SJCRH30 (cell line): ENCODE data around the gene C1QTNF2. TPM values are rescaled to one million over a fixed set of nuclear protein-coding genes. Genes with fewer than 3 reads are reported as not detected.
A peak's percentile ranks its signal among the peaks of the same experiment; 100 is the strongest.

Source experiments
- DNase-seq, 2 experiments: peaks; one replicate each; pipeline ENCODE4 v3.0.0-alpha.2; 2015 to 2020
- H3K27ac ChIP-seq: fragments of 250-450 bp; sonication (Bioruptor Pico); 2 replicates; pipeline ENCODE4 v1.5.1; 2020; ENCODE audit warnings: mild to moderate bottlenecking, moderate library complexity
- H3K27me3 ChIP-seq: fragments of 250-450 bp; sonication (Bioruptor Pico); 2 replicates; pipeline ENCODE4 v1.5.1; 2020; ENCODE audit warnings: mild to moderate bottlenecking, moderate library complexity
- H3K36me3 ChIP-seq: fragments of 250-450 bp; sonication (Bioruptor Pico); 2 replicates; pipeline ENCODE4 v1.5.1; 2020; ENCODE audit warnings: mild to moderate bottlenecking, moderate library complexity
- H3K4me1 ChIP-seq: fragments of 250-450 bp; sonication (Bioruptor Pico); 2 replicates; pipeline ENCODE4 v1.5.1; 2020; ENCODE audit warnings: mild to moderate bottlenecking, moderate library complexity
- H3K4me3 ChIP-seq: fragments of 250-450 bp; sonication (Bioruptor Pico); 2 replicates; pipeline ENCODE4 v1.5.1; 2020; ENCODE audit warnings: mild to moderate bottlenecking, moderate library complexity
- H3K9me3 ChIP-seq: fragments of 250-450 bp; sonication (Bioruptor Pico); replicated peaks from 2 replicates; pipeline ENCODE4 v1.5.1; 2020; ENCODE audit warnings: mild to moderate bottlenecking, moderate library complexity
- total RNA-seq: library from RNA; depleted of rRNA; stranded (reverse); fragments of >200 nt; shearing (Covaris generic); gene quantifications from 2 replicates; pipeline ENCODE4 v1.2.3, GENCODE V29; 2014; rRNA removed

Gene C1QTNF2, protein sequence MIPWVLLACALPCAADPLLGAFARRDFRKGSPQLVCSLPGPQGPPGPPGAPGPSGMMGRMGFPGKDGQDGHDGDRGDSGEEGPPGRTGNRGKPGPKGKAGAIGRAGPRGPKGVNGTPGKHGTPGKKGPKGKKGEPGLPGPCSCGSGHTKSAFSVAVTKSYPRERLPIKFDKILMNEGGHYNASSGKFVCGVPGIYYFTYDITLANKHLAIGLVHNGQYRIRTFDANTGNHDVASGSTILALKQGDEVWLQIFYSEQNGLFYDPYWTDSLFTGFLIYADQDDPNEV
- total RNA-seq: 21.1 TPM in 2 replicates

DNA sequence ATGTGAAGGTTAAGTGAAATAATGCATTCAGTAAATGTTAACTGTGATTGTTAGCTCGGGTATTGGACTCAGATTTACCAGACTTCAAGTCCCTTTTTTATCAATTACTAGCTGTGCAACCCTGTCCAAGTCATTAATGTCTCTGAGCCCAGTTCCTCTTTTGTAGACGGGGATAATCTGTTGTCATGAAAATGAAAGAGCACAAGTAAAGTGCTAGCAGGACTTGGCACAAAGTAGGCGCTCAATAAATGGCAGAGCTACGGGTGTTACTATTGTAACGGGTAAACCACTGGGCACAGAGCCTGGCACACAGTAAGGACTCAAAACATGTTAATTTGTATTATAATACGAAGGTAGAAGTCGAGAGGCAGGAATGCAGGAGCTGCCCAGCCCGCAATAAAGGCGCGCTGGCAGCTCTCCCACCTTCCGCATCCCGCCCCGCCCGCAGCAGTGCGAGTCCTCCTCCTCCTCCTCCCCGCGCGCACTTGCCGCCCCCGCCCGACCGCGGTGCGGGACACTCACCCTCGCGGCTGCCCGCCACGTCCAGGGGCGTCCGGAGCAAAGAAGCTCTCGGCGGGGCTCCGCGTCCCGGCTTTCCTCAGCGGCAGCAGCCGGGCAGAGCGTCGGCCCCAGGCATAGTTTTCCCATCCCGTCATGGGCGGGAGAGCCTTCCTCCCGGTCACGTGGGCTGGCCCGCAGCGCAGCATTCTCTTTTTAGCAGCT lies at the start of gene C1QTNF2:
C1QTNF2 (minus strand) TSS at position 637 of the 723 bp plus-strand sequence. CDS start 15,615 bp downstream, outside the sequence.
- peak; percentile 83 to 86 for DNase-seq
- H3K27ac ChIP-seq: peak within 1 kb of the TSS; percentile 94
- H3K4me3 ChIP-seq: peak within 1 kb of the TSS; percentile 83
- no peaks in the 10 kb centered on the region for H3K9me3 ChIP-seq
- H3K4me1 ChIP-seq: peaks cover 29% of the 10 kb centered on the region
- H3K36me3 ChIP-seq: no peaks in the 10 kb centered on the region
- no peaks in the 10 kb centered on the region for H3K27me3 ChIP-seq

DNA sequence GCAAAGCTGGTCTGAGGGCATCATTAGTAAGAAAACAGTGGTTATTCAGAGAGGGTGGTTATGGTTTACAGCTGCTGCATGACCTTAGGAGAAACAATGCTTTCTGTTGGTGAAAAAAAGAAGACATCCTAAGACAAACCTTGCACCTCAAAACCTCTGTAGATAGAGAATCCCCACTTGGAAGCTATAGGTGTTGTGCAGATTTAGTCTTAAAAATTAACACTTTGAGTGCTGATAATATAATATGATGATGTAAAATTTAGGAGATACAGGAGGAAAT lies 49.8 kb upstream of the C1QTNF2 start:
- Histone ChIP-seq H3K27ac (peak overlapping the region; percentile 73; the same call in 1 of the 2 replicates), H3K9me3 (no peaks in the 10 kb centered on the region), H3K4me1 (peaks cover 33% of the 10 kb centered on the region), H3K4me3 (peak overlapping the region; percentile 69), H3K27me3 (no peaks in the 10 kb centered on the region), H3K36me3 (peaks cover 20% of the 10 kb centered on the region)
- DNase-seq: no peak

DNA sequence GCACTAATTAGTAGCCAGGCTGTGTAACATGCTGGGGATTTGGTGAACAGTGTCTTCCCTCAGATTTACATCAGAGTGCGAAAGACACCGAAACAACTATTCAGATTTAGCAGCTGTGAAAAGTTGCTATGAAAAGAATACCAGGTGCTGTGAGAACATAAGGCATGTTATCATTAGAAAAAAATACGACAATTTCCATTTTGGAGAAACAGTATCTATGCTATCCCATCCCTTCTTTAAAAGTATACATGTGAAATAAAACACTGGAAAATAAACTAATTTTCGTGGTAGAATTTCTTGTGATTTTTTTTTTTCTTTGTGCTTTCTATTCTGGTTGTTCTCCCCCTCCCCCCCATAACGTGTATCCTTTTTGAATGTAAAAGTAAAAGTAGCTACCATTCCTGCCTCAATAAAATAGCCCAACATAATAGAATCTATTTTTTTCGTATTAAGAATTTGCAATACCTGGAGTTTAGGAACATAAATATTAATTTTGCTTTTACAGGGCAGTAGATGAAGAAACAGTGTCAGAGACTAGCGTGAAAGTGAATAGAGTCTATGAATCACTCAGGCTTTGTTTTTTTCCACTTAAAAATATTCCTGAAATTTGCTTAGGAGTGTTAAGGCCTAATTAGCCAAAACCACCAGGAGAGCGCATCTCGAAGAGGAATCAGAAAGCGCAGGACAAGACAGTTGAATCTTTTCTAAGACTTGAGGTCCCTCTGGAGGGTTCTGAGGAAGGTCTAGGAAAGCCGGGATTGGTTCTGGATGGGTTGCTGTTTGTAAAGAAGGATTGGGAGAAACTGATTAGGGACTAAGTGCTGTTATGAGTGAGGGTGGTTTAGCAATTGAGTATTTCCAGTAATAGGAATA lies 49.3 kb upstream of the C1QTNF2 start:
- peak overlapping the region; percentile 73 for H3K27ac ChIP-seq

DNA sequence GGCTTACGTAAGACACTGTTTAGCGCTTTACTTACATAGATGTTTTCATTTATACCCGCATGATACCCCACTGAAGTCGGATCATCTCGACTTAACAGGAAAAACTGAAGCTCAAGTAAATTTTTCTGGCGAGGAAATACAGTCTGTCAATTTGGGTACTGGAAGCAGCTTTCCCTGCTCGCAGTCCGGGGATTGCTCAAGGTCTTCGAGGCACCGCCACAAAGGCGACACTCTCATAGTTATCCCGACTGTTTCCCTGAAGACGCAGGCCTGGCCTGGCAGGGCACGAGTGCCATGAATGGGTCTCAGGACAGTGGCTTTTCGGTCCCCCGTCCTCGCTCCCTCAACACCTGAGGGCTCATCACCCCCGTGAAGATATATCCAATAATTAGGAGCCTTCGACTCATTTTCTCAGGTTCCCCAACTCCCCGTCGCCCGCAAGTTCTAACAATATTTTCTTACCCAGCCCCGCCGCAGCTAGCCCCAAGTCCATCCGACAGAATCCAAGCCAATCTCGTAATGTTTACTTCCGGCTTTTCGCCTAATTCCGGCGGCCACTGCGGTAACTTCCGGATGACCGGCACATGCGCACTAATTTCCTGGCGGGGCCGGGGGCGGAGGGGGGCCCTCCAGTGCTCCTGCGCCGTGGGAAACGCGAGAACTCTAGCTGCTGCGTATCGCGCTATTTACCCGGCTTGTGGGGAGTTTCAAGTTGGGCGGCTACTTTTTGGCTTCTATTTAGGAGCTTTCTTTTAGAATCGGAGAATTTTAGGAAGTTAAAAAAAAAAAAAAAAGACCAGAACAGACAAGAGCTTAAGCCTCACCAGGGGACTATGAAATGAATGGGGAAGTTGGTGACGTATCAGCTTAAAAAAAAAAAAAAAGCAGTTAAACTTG lies 48.4 kb upstream of the C1QTNF2 start, which contains the start of gene SLU7:
SLU7 (minus strand) TSS at position 521 of the 897 bp plus-strand sequence. CDS start 3,787 bp downstream, outside the sequence.
- peak within 1 kb of the TSS; percentile 73 for H3K27ac ChIP-seq
- peaks cover 28% of the 10 kb centered on the region for H3K4me1 ChIP-seq
- H3K4me3 ChIP-seq: peak within 1 kb of the TSS; percentile 69
- H3K9me3 ChIP-seq: no peaks in the 10 kb centered on the region
- peak; percentile 95 to 97 for DNase-seq
- H3K27me3 ChIP-seq: no peaks in the 10 kb centered on the region
- peaks cover 15% of the 10 kb centered on the region for H3K36me3 ChIP-seq

More for the DNA sequence above, 49.3 kb upstream of the C1QTNF2 start:
- Histone ChIP-seq H3K27me3 (no peaks in the 10 kb centered on the region), H3K9me3 (no peaks in the 10 kb centered on the region), H3K4me1 (peaks cover 33% of the 10 kb centered on the region), H3K4me3 (peak overlapping the region; percentile 69), H3K36me3 (peaks cover 14% of the 10 kb centered on the region)
- DNase-seq: peak in 1 of 2 experiments; percentile 36

DNA sequence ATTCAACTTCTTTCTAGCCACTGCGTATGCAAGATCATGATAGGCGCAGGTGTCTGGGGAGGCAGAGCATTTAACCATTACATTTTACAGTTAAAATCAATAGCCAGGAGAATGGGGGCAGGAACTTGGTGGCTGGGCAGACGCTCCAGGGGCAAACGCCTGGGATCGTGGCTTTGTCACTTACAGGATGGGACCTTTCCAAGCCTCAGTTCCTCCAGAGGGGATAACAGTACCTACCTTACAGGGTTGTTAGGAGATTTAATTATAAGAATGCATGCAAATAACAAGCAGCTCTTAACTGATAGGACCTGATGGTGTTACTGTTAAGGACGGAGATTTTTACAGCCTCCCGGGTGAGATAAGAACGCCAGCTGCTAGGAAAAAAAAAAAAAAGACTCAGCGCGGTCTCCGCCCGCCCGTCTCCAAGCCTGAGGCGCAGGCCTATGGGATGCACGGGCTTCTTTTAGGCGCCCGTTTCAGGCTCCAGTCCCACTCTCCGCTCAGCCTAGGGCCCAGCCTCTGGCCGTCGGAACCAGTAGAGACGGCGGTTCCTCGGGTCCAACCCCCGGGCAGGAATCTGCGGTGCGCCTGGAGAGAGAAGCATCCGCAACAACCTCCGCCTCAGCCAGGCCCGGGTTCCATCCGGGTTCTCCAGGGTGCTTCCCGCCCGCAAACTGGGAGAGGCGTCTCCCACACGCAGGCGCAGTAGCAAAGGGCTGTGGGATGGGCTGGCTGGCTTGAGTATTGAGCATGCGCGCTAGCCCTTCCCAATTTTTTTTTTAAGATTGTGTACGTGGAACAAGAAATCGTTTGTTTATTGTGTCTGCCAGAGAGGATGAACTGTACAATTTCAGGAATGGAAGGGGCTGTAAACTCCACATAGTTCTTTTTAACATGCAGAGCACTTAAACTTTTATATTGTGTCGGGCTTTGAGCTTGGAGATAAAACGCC lies 29.3 kb upstream of the C1QTNF2 start, which contains the start of gene FAM200C:
FAM200C (minus strand) TSS at position 653 of the 952 bp plus-strand sequence. CDS start 4,564 bp downstream, outside the sequence.
- no peaks in the 10 kb centered on the region for H3K9me3 ChIP-seq
- no peaks in the 10 kb centered on the region for H3K27me3 ChIP-seq
- peak within 1 kb of the TSS; percentile 93 for H3K27ac ChIP-seq
- peaks cover 15% of the 10 kb centered on the region for H3K36me3 ChIP-seq
- H3K4me3 ChIP-seq: peak within 1 kb of the TSS; percentile 69
- no peaks in the 10 kb centered on the region; the same call in 1 of the 2 replicates for H3K4me1 ChIP-seq
- DNase-seq: peak; percentile 96 to 97

DNA sequence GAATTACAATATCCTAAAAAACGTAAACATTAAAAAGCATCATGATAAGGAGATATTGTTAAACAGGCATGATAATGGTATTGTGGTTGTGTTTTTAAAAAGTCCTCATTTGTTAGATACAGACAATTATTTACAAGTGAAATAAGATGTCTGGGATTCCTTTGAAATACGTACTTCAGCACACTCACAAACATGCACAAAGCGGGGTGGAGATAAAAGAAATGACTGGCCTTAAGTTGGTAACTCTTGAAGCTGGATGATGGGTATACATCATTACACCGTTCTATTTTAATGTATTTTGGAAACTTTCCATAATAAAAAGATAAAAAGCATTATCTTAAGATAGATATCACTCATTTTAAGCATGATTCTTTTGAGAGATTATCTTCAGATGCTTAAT lies 28.4 kb upstream of the C1QTNF2 start:
- DNase-seq: no peak
- Histone ChIP-seq H3K27me3 (no peaks in the 10 kb centered on the region), H3K9me3 (no peaks in the 10 kb centered on the region), H3K36me3 (peaks cover 19% of the 10 kb centered on the region), H3K4me1 (no peaks in the 10 kb centered on the region; the same call in 1 of the 2 replicates), H3K27ac (peak overlapping the region; percentile 93; the same call in 1 of the 2 replicates), H3K4me3 (peak overlapping the region; percentile 69)

DNA sequence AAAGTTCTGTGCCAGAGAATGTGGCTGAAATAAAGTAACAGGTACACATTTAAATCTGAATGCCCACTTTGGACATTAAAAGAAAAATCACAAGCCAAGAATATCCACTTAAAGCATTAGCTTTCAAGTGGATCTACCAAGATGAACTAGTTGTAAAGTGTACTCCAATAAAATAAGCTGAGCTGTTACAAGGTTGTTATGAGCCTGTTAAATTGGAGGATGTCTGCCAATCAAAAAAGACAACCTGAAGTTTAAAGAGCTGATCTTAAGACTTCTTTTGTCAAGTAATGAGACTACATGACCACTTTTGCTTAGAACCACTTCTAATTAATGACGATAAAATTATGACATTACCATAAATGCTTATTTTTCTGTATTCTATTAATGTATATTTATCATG lies 27.1 kb upstream of the C1QTNF2 start:
- H3K27me3 ChIP-seq: no peaks in the 10 kb centered on the region
- H3K4me1 ChIP-seq: no peaks in the 10 kb centered on the region; the same call in 1 of the 2 replicates
- no peaks in the 10 kb centered on the region for H3K9me3 ChIP-seq
- no peak overlapping the region for H3K4me3 ChIP-seq
- DNase-seq: no peak
- no peak overlapping the region for H3K27ac ChIP-seq
- H3K36me3 ChIP-seq: peaks cover 10% of the 10 kb centered on the region

DNA sequence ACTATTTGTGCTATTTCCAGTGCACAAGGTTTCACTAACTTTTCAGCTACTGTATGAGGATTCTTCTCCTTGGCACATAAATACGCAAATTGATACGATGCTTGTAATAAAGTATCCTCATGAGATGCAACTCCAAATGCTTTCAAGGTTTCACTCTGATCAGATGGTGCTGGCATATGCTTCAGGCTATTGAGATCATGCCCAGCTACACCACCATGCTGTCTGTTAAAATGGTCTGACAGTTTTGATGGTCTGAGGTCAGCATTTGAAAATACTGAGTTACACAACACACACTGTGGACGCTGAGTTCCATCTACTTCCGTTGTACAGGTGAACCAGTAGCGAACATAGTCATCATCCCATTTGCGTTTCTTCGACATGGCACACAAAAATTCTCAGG lies 24.7 kb upstream of the C1QTNF2 start:
- Histone ChIP-seq H3K4me1 (no peaks in the 10 kb centered on the region), H3K4me3 (no peak overlapping the region), H3K27ac (no peak overlapping the region), H3K27me3 (no peaks in the 10 kb centered on the region), H3K36me3 (peaks cover 8% of the 10 kb centered on the region), H3K9me3 (no peaks in the 10 kb centered on the region)
- no peak for DNase-seq

DNA sequence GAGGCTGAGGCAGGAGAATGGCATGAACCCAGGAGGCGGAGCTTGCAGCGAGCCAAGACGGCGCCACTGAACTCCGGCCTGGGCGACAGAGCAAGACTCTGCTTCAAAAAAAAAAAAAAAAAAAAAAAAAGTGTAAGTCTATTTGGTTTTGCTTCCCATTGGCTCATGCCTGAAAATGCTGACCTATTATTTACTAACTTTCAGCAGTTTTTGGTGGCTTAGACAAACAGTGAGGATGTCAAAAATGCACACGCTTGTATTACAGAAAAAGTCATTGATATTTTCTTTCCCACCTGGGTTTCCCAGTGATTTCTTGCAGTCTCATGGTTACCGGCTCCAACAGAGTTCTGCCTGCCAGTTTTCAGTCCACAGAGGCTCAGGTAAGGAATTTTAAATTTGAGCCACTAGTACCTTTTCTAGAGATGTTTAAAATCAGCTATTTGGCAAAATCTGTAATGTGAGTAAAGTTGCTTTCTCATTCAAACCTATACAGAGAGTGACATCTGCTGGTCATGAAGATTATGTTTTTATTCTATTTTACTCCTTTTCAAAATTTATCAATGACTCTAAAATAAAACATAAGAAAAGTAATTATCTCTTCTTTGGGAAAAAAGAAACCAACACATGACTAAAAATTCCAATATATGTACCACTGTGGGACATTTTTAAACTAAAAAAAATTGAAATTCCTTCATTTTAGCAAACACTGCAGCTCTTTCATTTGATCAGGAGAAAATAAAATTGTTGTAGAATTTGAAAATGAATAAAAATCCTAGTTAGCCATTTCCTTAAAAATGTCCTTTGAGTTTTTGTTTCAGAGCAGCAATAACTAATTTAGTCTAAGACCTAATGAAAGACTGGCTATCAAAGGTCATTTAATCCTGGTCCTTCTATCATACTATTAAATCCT lies 20.6 kb upstream of the C1QTNF2 start:
- Histone ChIP-seq H3K4me1 (no peaks in the 10 kb centered on the region), H3K9me3 (peaks cover 9% of the 10 kb centered on the region), H3K27ac (no peak overlapping the region), H3K27me3 (no peaks in the 10 kb centered on the region), H3K4me3 (no peak overlapping the region), H3K36me3 (peaks cover 5% of the 10 kb centered on the region; the same call in 1 of the 2 replicates)
- DNase-seq: peak in 1 of 2 experiments; percentile 58

DNA sequence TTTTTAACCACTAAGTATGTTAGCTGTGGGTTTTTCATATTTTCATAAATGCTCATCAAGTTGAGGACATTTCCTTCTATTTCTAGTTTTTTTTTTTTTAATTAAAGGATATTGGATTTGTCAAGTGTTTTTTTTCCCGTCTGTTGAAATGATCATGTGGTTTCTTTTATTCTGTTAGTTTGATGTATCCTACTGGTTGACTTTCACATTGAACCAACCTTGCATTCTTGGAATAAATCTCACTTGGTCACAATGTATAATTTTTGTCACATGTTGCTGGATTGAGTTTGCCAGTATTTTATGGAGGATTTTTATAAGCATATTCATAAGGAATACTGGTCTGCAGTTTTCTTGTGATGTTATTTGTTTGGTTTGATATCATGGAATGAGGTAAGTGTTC lies 17.0 kb upstream of the C1QTNF2 start:
- no peak for DNase-seq
- no peaks in the 10 kb centered on the region for H3K36me3 ChIP-seq

DNA sequence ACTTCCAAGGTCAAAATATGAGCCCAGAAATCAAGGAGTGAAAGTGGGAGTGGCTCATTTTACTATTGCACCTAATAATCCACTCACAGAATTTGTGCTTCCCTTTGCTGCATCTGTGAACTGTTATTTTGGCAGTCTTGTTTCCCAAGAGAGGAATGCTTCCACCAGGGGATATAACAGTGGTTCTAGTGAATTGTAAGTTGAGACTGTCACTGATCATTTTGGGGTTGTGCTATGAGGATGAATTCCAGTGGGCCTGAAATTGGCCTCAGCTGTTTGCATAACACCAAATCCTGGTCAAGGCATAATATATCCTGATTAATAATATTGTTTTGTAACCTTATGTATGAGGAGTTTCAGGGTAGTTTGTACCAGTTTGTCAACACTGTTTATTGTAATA lies 15.1 kb upstream of the C1QTNF2 start:
- H3K4me3 ChIP-seq: no peak overlapping the region
- DNase-seq: no peak
- no peaks in the 10 kb centered on the region for H3K27me3 ChIP-seq
- no peaks in the 10 kb centered on the region for H3K36me3 ChIP-seq
- peaks cover 9% of the 10 kb centered on the region for H3K9me3 ChIP-seq
- H3K27ac ChIP-seq: no peak overlapping the region
- peaks cover 21% of the 10 kb centered on the region for H3K4me1 ChIP-seq

More for the DNA sequence above, 17.0 kb upstream of the C1QTNF2 start:
- H3K27ac ChIP-seq: no peak overlapping the region
- H3K4me3 ChIP-seq: no peak overlapping the region
- no peaks in the 10 kb centered on the region for H3K27me3 ChIP-seq
- H3K9me3 ChIP-seq: peaks cover 9% of the 10 kb centered on the region
- H3K4me1 ChIP-seq: peaks cover 13% of the 10 kb centered on the region

DNA sequence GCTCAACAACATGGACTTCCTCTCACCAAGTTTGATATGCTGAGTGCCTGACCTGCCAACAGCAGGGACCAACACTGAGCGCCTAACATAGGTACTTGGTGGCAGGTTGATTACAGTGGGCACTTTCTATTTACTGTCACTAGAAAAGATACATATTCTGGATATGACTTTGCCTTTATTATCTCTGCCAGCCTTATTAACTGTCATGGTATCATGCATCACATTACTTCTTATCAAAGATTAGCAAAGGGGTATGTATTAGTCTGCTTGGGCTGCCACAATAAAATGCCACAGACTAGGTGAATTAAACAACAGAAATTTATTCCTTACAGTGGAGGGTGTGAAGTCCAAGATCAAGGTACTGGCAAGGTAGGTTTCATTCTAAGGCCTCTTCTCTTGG lies 14.3 kb upstream of the C1QTNF2 start:
- Histone ChIP-seq H3K36me3 (no peaks in the 10 kb centered on the region), H3K4me1 (peaks cover 21% of the 10 kb centered on the region), H3K27ac (no peak overlapping the region), H3K9me3 (peaks cover 9% of the 10 kb centered on the region), H3K4me3 (no peak overlapping the region), H3K27me3 (no peaks in the 10 kb centered on the region)
- no peak for DNase-seq
